ENCODE measurements around the gene PPM1L. TPM values are rescaled to one million over a fixed set of nuclear protein-coding genes. Genes with fewer than 3 reads are reported as not detected.
A peak's percentile ranks its signal among the peaks of the same experiment; 100 is the strongest.

Gene PPM1L
- total RNA-seq, 1 donor from 2014 or later: 5.8 TPM

GRCh38 chr3:160753953-160754352 is 2.1 kb upstream of the PPM1L start:
- ATAC-seq (ENCODE audit: low read depth) (no peak), DNase-seq (no peak)
- H3K4me1 Mint-ChIP-seq: peaks cover 27% of the 10 kb centered on the region
- H3K36me3 Mint-ChIP-seq (ENCODE audit: low read depth): peaks cover 3% of the 10 kb centered on the region
- ChIA-PET POLR2A (interaction anchor here (0.8 to 2.4 kb wide), 3 partner anchors 189 to 468 kb away, joined by 3 to 15 read pairs (median 6); partner anchors contain the start of genes KPNA4 and TRIM59), CTCF (no interaction called here)
- intact Hi-C loops (cut with micrococcal nuclease): loop anchor here (2.0 to 10.0 kb wide), 3 partner anchors 315 to 765 kb away; partner anchors contain the start of genes B3GALNT1 and IL12A
- H3K27me3 Mint-ChIP-seq: peaks cover 8% of the 10 kb centered on the region
- peak overlapping the region; percentile 94 for H3K27ac Mint-ChIP-seq
- H3K4me3 Mint-ChIP-seq: peak overlapping the region; percentile 92
- TF ChIP-seq, protein P1, sequence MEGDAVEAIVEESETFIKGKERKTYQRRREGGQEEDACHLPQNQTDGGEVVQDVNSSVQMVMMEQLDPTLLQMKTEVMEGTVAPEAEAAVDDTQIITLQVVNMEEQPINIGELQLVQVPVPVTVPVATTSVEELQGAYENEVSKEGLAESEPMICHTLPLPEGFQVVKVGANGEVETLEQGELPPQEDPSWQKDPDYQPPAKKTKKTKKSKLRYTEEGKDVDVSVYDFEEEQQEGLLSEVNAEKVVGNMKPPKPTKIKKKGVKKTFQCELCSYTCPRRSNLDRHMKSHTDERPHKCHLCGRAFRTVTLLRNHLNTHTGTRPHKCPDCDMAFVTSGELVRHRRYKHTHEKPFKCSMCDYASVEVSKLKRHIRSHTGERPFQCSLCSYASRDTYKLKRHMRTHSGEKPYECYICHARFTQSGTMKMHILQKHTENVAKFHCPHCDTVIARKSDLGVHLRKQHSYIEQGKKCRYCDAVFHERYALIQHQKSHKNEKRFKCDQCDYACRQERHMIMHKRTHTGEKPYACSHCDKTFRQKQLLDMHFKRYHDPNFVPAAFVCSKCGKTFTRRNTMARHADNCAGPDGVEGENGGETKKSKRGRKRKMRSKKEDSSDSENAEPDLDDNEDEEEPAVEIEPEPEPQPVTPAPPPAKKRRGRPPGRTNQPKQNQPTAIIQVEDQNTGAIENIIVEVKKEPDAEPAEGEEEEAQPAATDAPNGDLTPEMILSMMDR (IDR thresholded peaks at IDR 0.05): no peak
- no peaks in the 10 kb centered on the region for H3K9me3 Mint-ChIP-seq

DNA sequence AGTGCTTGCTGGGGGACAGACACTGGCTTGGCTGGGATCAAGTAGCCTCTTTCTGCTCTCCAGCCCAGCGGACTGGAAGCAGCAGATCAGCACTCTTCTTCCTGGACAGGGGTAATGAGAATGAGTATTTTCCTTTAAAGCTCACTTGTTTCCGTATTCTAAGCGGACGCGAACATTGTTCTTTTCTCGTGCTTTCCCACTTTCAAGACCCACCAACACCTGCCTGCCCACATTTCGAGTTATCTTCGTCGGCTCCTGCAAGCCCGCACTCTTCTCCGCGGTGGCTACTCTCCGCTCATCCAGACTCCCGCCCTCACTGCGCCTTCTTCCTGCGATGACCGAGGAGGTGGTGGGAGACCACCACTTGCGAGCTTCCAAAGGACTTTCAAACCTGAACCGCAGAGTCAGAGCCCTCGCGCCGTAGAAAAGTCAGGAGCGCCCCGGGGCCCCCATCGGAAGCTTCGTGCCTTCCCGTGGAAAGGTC is 1.6 kb upstream of the PPM1L start:
- ChIA-PET POLR2A (interaction anchor here (0.8 to 2.4 kb wide), 3 partner anchors 189 to 468 kb away, joined by 3 to 15 read pairs (median 6); partner anchors contain the start of genes KPNA4 and TRIM59), CTCF (no interaction called here)
- H3K4me1 Mint-ChIP-seq: peaks cover 27% of the 10 kb centered on the region
- intact Hi-C loops (cut with micrococcal nuclease): loop anchor here (2.0 to 10.0 kb wide), 3 partner anchors 314 to 766 kb away; partner anchors contain the start of genes B3GALNT1 and IL12A
- H3K36me3 Mint-ChIP-seq (ENCODE audit: low read depth): peaks cover 3% of the 10 kb centered on the region
- H3K27me3 Mint-ChIP-seq: peaks cover 9% of the 10 kb centered on the region
- peak; percentile 27 for DNase-seq
- H3K9me3 Mint-ChIP-seq: no peaks in the 10 kb centered on the region
- H3K4me3 Mint-ChIP-seq: peak overlapping the region; percentile 92
- ATAC-seq (ENCODE audit: low read depth): no peak
- TF ChIP-seq, protein P1 (IDR thresholded peaks at IDR 0.05): no peak
- peak overlapping the region; percentile 94 for H3K27ac Mint-ChIP-seq

GRCh38 chr3:160754855-160755747 is 930 bp upstream of the PPM1L start:
- CTCF ChIA-PET: no interaction called here
- TF ChIP-seq, protein P1 (IDR thresholded peaks at IDR 0.05): no peak

DNA sequence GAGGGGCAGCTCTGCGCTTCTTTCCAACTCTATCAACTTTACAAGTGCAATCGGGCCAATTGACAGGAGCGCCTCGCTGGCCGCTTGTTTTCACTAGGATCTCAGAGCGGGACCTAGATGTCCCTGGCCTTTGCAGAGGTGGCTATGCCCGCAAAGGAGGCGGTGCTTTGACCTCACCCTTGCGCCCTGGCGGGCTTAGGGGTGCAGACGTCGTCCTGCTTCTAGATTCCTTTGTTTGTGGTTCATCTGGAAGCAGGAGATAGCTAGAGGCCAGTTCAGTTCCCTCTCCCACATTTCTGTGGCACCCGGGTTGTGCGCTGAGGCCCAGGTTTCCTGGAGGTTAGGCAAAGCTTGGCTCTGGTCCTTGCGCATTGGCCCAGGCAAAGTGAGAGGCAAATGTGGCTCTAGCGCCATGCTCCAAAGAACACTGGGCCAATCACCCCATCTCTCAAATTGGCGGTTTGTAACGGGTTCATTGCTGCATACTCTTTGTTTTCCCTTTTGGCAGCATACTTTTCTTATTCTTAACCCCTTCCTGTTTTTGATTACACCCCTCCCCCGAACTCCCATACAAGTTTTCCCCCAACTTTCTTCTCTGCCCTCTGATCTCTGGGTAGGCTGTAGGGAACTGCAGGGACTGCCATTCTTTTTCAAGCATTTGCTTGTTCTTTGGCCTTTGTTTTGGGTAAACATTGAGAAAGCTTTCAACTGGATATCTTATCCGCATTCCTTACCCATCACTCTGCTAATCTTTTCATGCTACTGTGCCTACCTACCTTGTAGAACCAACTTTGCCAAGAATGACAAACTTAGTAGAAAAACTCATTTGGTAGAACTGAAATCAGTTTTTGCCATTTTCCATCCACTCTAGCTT is 1.4 kb downstream of the PPM1L start:
- TF ChIP-seq, protein P1 (IDR thresholded peaks at IDR 0.05): no peak
- CTCF ChIA-PET: interaction anchor here (1.2 kb wide), 1 partner anchor 517 kb away, joined by 4 read pairs; no protein-coding TSS in a partner anchor
- DNase-seq (peak; percentile 15), ATAC-seq (ENCODE audit: low read depth) (no peak)
- Mint-ChIP-seq H3K4me3 (peak overlapping the region; percentile 92), H3K27ac (no peak overlapping the region), H3K4me1 (peaks cover 27% of the 10 kb centered on the region), H3K27me3 (peaks cover 22% of the 10 kb centered on the region), H3K9me3 (no peaks in the 10 kb centered on the region), H3K36me3 (ENCODE audit: low read depth) (peaks cover 3% of the 10 kb centered on the region)
- POLR2A ChIA-PET: interaction anchor here (2.4 kb wide), 1 partner anchor 464 kb away, joined by 11 read pairs; the partner anchor contains the start of gene NMD3
- intact Hi-C loops (cut with micrococcal nuclease): loop anchor here (2.0 to 10.0 kb wide), 3 partner anchors 21 to 1955 kb away; partner anchors contain the start of genes B3GALNT1 and MFSD1

More at GRCh38 chr3:160754855-160755747, 930 bp upstream of the PPM1L start:
- peak overlapping the region; percentile 92 for H3K4me3 Mint-ChIP-seq
- peaks cover 27% of the 10 kb centered on the region for H3K4me1 Mint-ChIP-seq
- H3K27me3 Mint-ChIP-seq: peaks cover 12% of the 10 kb centered on the region
- POLR2A ChIA-PET: interaction anchor here (0.8 to 2.4 kb wide), 8 partner anchors 59 to 466 kb away, joined by 3 to 15 read pairs (median 4); partner anchors contain the start of genes KPNA4, NMD3 and TRIM59
- ATAC-seq (ENCODE audit: low read depth) (peak; percentile 85), DNase-seq (peak; percentile 79)
- H3K27ac Mint-ChIP-seq: peak overlapping the region; percentile 94
- intact Hi-C loops (cut with micrococcal nuclease): loop anchor here (1.0 to 10.0 kb wide), 9 partner anchors 90 to 1953 kb away; partner anchors contain the start of genes B3GALNT1, IL12A, KPNA4 and MFSD1
- peaks cover 3% of the 10 kb centered on the region for H3K36me3 Mint-ChIP-seq (ENCODE audit: low read depth)
- no peaks in the 10 kb centered on the region for H3K9me3 Mint-ChIP-seq

All from activated B cell treated with CpG ODN at 0.5 μM for 24 hours (primary cell).